ENCODE results near the gene CLK3.

Gene CLK3

GRCh38 chr15:74613953-74614743 is 1.5 kb upstream of the CLK3 start:
- H3K36me3 ChIP-seq (ENCODE audit: insufficient read depth, low read length) = peaks cover 2% of the 10 kb centered on the region
- H3K27ac ChIP-seq (ENCODE audit: low read depth, low read length) = peak overlapping the region; percentile 89
- peak overlapping the region; percentile 63 to 76 for H3K4me3 ChIP-seq (ENCODE audit: low read depth in 1 of 2, low read length in 2 of 2)
- no peaks in the 10 kb centered on the region for H3K9me3 ChIP-seq (ENCODE audit: low read length)
- H3K9ac ChIP-seq (ENCODE audit: low read length) = peak overlapping the region; percentile 57
- peaks cover 30% of the 10 kb centered on the region for H3K4me1 ChIP-seq (ENCODE audit: insufficient read depth, low read length)
- no peaks in the 10 kb centered on the region for H3K27me3 ChIP-seq (ENCODE audit: control insufficient read depth in 1 of 2, insufficient read depth in 2 of 2, low read length in 2 of 2)

- Histone ChIP-seq H3K36me3 (ENCODE audit: insufficient read depth, low read length) (peaks cover 10% of the 10 kb centered on the region), H3K9ac (ENCODE audit: low read length) (peak overlapping the region; percentile 83), H3K4me3 (ENCODE audit: low read depth in 1 of 2, low read length in 2 of 2) (peak overlapping the region; percentile 63 to 76), H3K9me3 (ENCODE audit: low read length) (no peaks in the 10 kb centered on the region), H3K27me3 (ENCODE audit: control insufficient read depth in 1 of 2, insufficient read depth in 2 of 2, low read length in 2 of 2) (no peaks in the 10 kb centered on the region), H3K27ac (ENCODE audit: low read depth, low read length) (peak overlapping the region; percentile 89), H3K4me1 (ENCODE audit: insufficient read depth, low read length) (peaks cover 30% of the 10 kb centered on the region)
Measured at GRCh38 chr15:74614744-74615507, 710 bp upstream of the CLK3 start.

GRCh38 chr15:74616366-74616939 is 817 bp downstream of the CLK3 start:
- Histone ChIP-seq H3K36me3 (ENCODE audit: insufficient read depth, low read length) (peaks cover 24% of the 10 kb centered on the region), H3K9me3 (ENCODE audit: low read length) (no peaks in the 10 kb centered on the region), H3K9ac (ENCODE audit: low read length) (peak overlapping the region; percentile 95), H3K4me1 (ENCODE audit: insufficient read depth, low read length) (peaks cover 37% of the 10 kb centered on the region), H3K27me3 (ENCODE audit: control insufficient read depth in 1 of 2, insufficient read depth in 2 of 2, low read length in 2 of 2) (no peaks in the 10 kb centered on the region), H3K4me3 (ENCODE audit: low read depth in 1 of 2, low read length in 2 of 2) (peak overlapping the region; percentile 63 to 94), H3K27ac (ENCODE audit: low read depth, low read length) (peak overlapping the region; percentile 89)

- H3K27ac ChIP-seq (ENCODE audit: low read depth, low read length) = peak overlapping the region; percentile 89
- no peaks in the 10 kb centered on the region for H3K27me3 ChIP-seq (ENCODE audit: control insufficient read depth in 1 of 2, insufficient read depth in 2 of 2, low read length in 2 of 2)
- peaks cover 37% of the 10 kb centered on the region for H3K4me1 ChIP-seq (ENCODE audit: insufficient read depth, low read length)
- H3K9me3 ChIP-seq (ENCODE audit: low read length) = no peaks in the 10 kb centered on the region
- peak overlapping the region in 1 of 2 donors; percentile 94 for H3K4me3 ChIP-seq (ENCODE audit: low read depth in 1 of 2, low read length in 2 of 2)
- H3K36me3 ChIP-seq (ENCODE audit: insufficient read depth, low read length) = peaks cover 28% of the 10 kb centered on the region
- H3K9ac ChIP-seq (ENCODE audit: low read length) = peak overlapping the region; percentile 95
Measured at GRCh38 chr15:74616996-74617395, 1.4 kb downstream of the CLK3 start.

GRCh38 chr15:74618841-74619596 is 3.4 kb downstream of the CLK3 start:
- H3K4me1 ChIP-seq (ENCODE audit: insufficient read depth, low read length) = peaks cover 34% of the 10 kb centered on the region

GRCh38 chr15:74619916-74620635 is 4.4 kb downstream of the CLK3 start:
- no peak overlapping the region for H3K4me3 ChIP-seq (ENCODE audit: low read depth in 1 of 2, low read length in 2 of 2)
- no peak overlapping the region for H3K27ac ChIP-seq (ENCODE audit: low read depth, low read length)
- peaks cover 31% of the 10 kb centered on the region for H3K4me1 ChIP-seq (ENCODE audit: insufficient read depth, low read length)
- H3K27me3 ChIP-seq (ENCODE audit: control insufficient read depth in 1 of 2, insufficient read depth in 2 of 2, low read length in 2 of 2) = no peaks in the 10 kb centered on the region
- peaks cover 58% of the 10 kb centered on the region for H3K36me3 ChIP-seq (ENCODE audit: insufficient read depth, low read length)
- H3K9ac ChIP-seq (ENCODE audit: low read length) = no peak overlapping the region
- H3K9me3 ChIP-seq (ENCODE audit: low read length) = no peaks in the 10 kb centered on the region

More at GRCh38 chr15:74618841-74619596, 3.4 kb downstream of the CLK3 start:
- peaks cover 48% of the 10 kb centered on the region for H3K36me3 ChIP-seq (ENCODE audit: insufficient read depth, low read length)
- H3K27ac ChIP-seq (ENCODE audit: low read depth, low read length) = no peak overlapping the region
- no peak overlapping the region for H3K4me3 ChIP-seq (ENCODE audit: low read depth in 1 of 2, low read length in 2 of 2)
- H3K27me3 ChIP-seq (ENCODE audit: control insufficient read depth in 1 of 2, insufficient read depth in 2 of 2, low read length in 2 of 2) = no peaks in the 10 kb centered on the region
- H3K9ac ChIP-seq (ENCODE audit: low read length) = no peak overlapping the region
- H3K9me3 ChIP-seq (ENCODE audit: low read length) = no peaks in the 10 kb centered on the region

- peaks cover 66% of the 10 kb centered on the region for H3K36me3 ChIP-seq (ENCODE audit: insufficient read depth, low read length)
Measured at GRCh38 chr15:74620636-74621545, 5.3 kb downstream of the CLK3 start.

GRCh38 chr15:74621546-74621920 is 5.9 kb downstream of the CLK3 start:
- Histone ChIP-seq H3K4me3 (ENCODE audit: low read depth in 1 of 2, low read length in 2 of 2) (no peak overlapping the region), H3K9ac (ENCODE audit: low read length) (no peak overlapping the region), H3K27me3 (ENCODE audit: control insufficient read depth in 1 of 2, insufficient read depth in 2 of 2, low read length in 2 of 2) (no peaks in the 10 kb centered on the region), H3K36me3 (ENCODE audit: insufficient read depth, low read length) (peaks cover 73% of the 10 kb centered on the region), H3K27ac (ENCODE audit: low read depth, low read length) (no peak overlapping the region), H3K4me1 (ENCODE audit: insufficient read depth, low read length) (peaks cover 28% of the 10 kb centered on the region), H3K9me3 (ENCODE audit: low read length) (no peaks in the 10 kb centered on the region)

More at GRCh38 chr15:74620636-74621545, 5.3 kb downstream of the CLK3 start:
- H3K9me3 ChIP-seq (ENCODE audit: low read length) = no peaks in the 10 kb centered on the region
- no peaks in the 10 kb centered on the region for H3K27me3 ChIP-seq (ENCODE audit: control insufficient read depth in 1 of 2, insufficient read depth in 2 of 2, low read length in 2 of 2)
- H3K4me1 ChIP-seq (ENCODE audit: insufficient read depth, low read length) = peaks cover 31% of the 10 kb centered on the region
- H3K9ac ChIP-seq (ENCODE audit: low read length) = no peak overlapping the region
- H3K27ac ChIP-seq (ENCODE audit: low read depth, low read length) = peak overlapping the region; percentile 22
- H3K4me3 ChIP-seq (ENCODE audit: low read depth in 1 of 2, low read length in 2 of 2) = no peak overlapping the region

GRCh38 chr15:74621936-74622335 is 6.3 kb downstream of the CLK3 start:
- H3K27me3 ChIP-seq (ENCODE audit: control insufficient read depth in 1 of 2, insufficient read depth in 2 of 2, low read length in 2 of 2) = no peaks in the 10 kb centered on the region
- H3K9ac ChIP-seq (ENCODE audit: low read length) = no peak overlapping the region
- H3K9me3 ChIP-seq (ENCODE audit: low read length) = no peaks in the 10 kb centered on the region
- no peak overlapping the region for H3K4me3 ChIP-seq (ENCODE audit: low read depth in 1 of 2, low read length in 2 of 2)
- H3K27ac ChIP-seq (ENCODE audit: low read depth, low read length) = no peak overlapping the region
- peaks cover 24% of the 10 kb centered on the region for H3K4me1 ChIP-seq (ENCODE audit: insufficient read depth, low read length)
- H3K36me3 ChIP-seq (ENCODE audit: insufficient read depth, low read length) = peaks cover 77% of the 10 kb centered on the region

GRCh38 chr15:74622758-74623157 is 7.1 kb downstream of the CLK3 start:
- H3K4me1 ChIP-seq (ENCODE audit: insufficient read depth, low read length) = peaks cover 16% of the 10 kb centered on the region
- H3K27me3 ChIP-seq (ENCODE audit: control insufficient read depth in 1 of 2, insufficient read depth in 2 of 2, low read length in 2 of 2) = no peaks in the 10 kb centered on the region
- no peak overlapping the region for H3K4me3 ChIP-seq (ENCODE audit: low read depth in 1 of 2, low read length in 2 of 2)
- H3K9me3 ChIP-seq (ENCODE audit: low read length) = no peaks in the 10 kb centered on the region
- H3K36me3 ChIP-seq (ENCODE audit: insufficient read depth, low read length) = peaks cover 85% of the 10 kb centered on the region
- no peak overlapping the region for H3K27ac ChIP-seq (ENCODE audit: low read depth, low read length)
- H3K9ac ChIP-seq (ENCODE audit: low read length) = no peak overlapping the region

Measured in muscle layer of colon (tissue), 2 donors.